H1 (cell line): Measurements from ENCODE around the gene CCL23. TPM values are rescaled to one million over a fixed set of nuclear protein-coding genes. Genes with fewer than 3 reads are reported as not detected.

ENCODE experiments used
- CTCF ChIA-PET: fragments of 300-600 bp; sonication (Branson Sonifier 250); formaldehyde crosslinking; loops from one replicate; lab custom pipeline; 2021; ENCODE audit not compliant: partially characterized antibody; lab: Charles Lee
- POLR2A ChIA-PET: fragments of 300-600 bp; sonication (Branson Sonifier 250); formaldehyde crosslinking; loops from one replicate; lab custom pipeline; 2021; ENCODE audit warnings: inconsistent platforms; ENCODE audit not compliant: partially characterized antibody; lab: Charles Lee
- DNase-seq, 2 experiments: peaks; one replicate each; pipeline versions ENCODE4 v3.0.0 to v3.0.0-alpha.2; 2010 to 2022; ENCODE audit warnings: low spot score in 2 of 2, low read depth in 1 of 2, mixed read lengths in 1 of 2
- FAIRE-seq: peaks from 2 replicates; lab custom pipeline; 2011; peaks lifted over from hg19 to GRCh38; lab: Jason Lieb, UNC
- H2AFZ ChIP-seq: 2 replicates; pipeline ENCODE4 v1.8.1; 2012; ENCODE audit warnings: low read length, inconsistent platforms
- H2AK5ac ChIP-seq: 2 replicates; pipeline ENCODE4 v1.6.1; 2013; ENCODE audit warnings: low read depth, low read length
- H2BK120ac ChIP-seq: replicated peaks from 2 replicates; pipeline ENCODE3; 2013; ENCODE audit warnings: low read depth, low read length, inconsistent platforms
- H2BK12ac ChIP-seq: 2 replicates; pipeline ENCODE4 v1.6.1; 2013; ENCODE audit warnings: low read depth, low read length
- H2BK15ac ChIP-seq: 2 replicates; pipeline ENCODE4 v1.6.1; 2013; ENCODE audit warnings: low read length
- H2BK20ac ChIP-seq: 2 replicates; pipeline ENCODE4 v1.6.1; 2013; ENCODE audit warnings: low read length
- H2BK5ac ChIP-seq: 2 replicates; pipeline ENCODE4 v1.6.1; 2013; ENCODE audit warnings: low read depth, low read length
- H3K14ac ChIP-seq: 2 replicates; pipeline ENCODE4 v1.6.1; 2013; ENCODE audit warnings: inconsistent platforms; ENCODE audit not compliant: insufficient read length
- H3K18ac ChIP-seq: 2 replicates; pipeline ENCODE4 v1.6.1; 2013; ENCODE audit warnings: low read length; ENCODE audit errors: extremely low read depth
- H3K23ac ChIP-seq: 2 replicates; pipeline ENCODE4 v1.6.1; 2013; ENCODE audit warnings: inconsistent platforms; ENCODE audit not compliant: insufficient read length
- H3K23me2 ChIP-seq: 2 replicates; pipeline ENCODE4 v1.6.1; 2013; ENCODE audit warnings: low read depth, low read length
- H3K27ac ChIP-seq: 2 replicates; pipeline ENCODE4 v1.6.1; 2011; ENCODE audit warnings: low read depth, low read length, inconsistent platforms
- H3K27me3 ChIP-seq, 4 experiments: replicated peaks in 1 of 4; 1 replicate in 1 of 4; 2 replicates in 3 of 4; pipeline versions ENCODE4 v1.6.1 to v1.8.1; 2011 to 2013; ENCODE audit warnings: low read length in 3 of 4, mild to moderate bottlenecking in 3 of 4, inconsistent platforms in 2 of 4, mixed read lengths in 2 of 4, moderate library complexity in 1 of 4; ENCODE audit not compliant: control insufficient read depth in 3 of 4, insufficient read depth in 3 of 4; ENCODE audit errors: extremely low read depth in 1 of 4
- H3K36me3 ChIP-seq, 4 experiments: 2 replicates each; pipeline versions ENCODE4 v1.6.1 to v1.8.1; 2011 to 2013; ENCODE audit warnings: mild to moderate bottlenecking in 4 of 4, low read length in 3 of 4, moderate library complexity in 2 of 4, control low read depth in 1 of 4, inconsistent platforms in 1 of 4; ENCODE audit not compliant: insufficient read depth in 4 of 4, control insufficient read depth in 2 of 4
- H3K4ac ChIP-seq: replicated peaks from 2 replicates; pipeline ENCODE3; 2013; ENCODE audit warnings: low read length, low read depth, mixed read lengths, inconsistent platforms; ENCODE audit not compliant: insufficient read length
- H3K4me1 ChIP-seq, 4 experiments: replicated peaks in 1 of 4; 1 replicate in 1 of 4; 2 replicates in 3 of 4; pipeline versions ENCODE4 v1.6.1 to v1.8.1; 2011 to 2013; ENCODE audit warnings: low read length in 3 of 4, inconsistent platforms in 2 of 4, mixed read lengths in 1 of 4; ENCODE audit not compliant: insufficient read depth in 4 of 4, control insufficient read depth in 3 of 4
- H3K4me2 ChIP-seq, 2 experiments: 2 replicates each; pipeline versions ENCODE4 v1.6.1 to v1.8.1; 2011 to 2013; ENCODE audit warnings: low read depth in 2 of 2, low read length in 2 of 2, control low read depth in 1 of 2, inconsistent platforms in 1 of 2, mild to moderate bottlenecking in 1 of 2; ENCODE audit not compliant: insufficient read depth in 1 of 2
- H3K4me3 ChIP-seq, 4 experiments: fragments of 200-600, 300-600 bp in 1 of 4; sonication (generic), shearing (Covaris generic), sonication (Bioruptor Twin) in 1 of 4; 2 replicates each; pipeline versions ENCODE4 v1.5.1 to v1.8.1; 2011 to 2016; ENCODE audit warnings: low read length in 4 of 4, low read depth in 3 of 4, control low read depth in 2 of 4, inconsistent platforms in 2 of 4, mild to moderate bottlenecking in 2 of 4, mixed read lengths in 1 of 4, moderate library complexity in 1 of 4; ENCODE audit not compliant: insufficient read depth in 2 of 4; ENCODE audit errors: extremely low read depth in 1 of 4
- H3K56ac ChIP-seq: replicated peaks from 2 replicates; pipeline ENCODE3; 2013; ENCODE audit warnings: low read depth, mild to moderate bottlenecking, mixed read lengths, low read length, inconsistent platforms; ENCODE audit not compliant: insufficient read length
- H3K79me1 ChIP-seq: 2 replicates; pipeline ENCODE4 v1.6.1; 2013; ENCODE audit warnings: low read depth, low read length, control low read depth
- H3K79me2 ChIP-seq, 2 experiments: 2 replicates each; pipeline versions ENCODE4 v1.6.1 to v1.8.1; 2012 to 2013; ENCODE audit warnings: low read length in 2 of 2, mild to moderate bottlenecking in 2 of 2, inconsistent platforms in 1 of 2; ENCODE audit not compliant: insufficient read depth in 2 of 2, control insufficient read depth in 1 of 2
- H3K9ac ChIP-seq, 4 experiments: replicated peaks in 1 of 4; 1 replicate in 1 of 4; 2 replicates in 3 of 4; pipeline versions ENCODE4 v1.6.1 to v1.8.1; 2011 to 2013; ENCODE audit warnings: low read depth in 3 of 4, low read length in 3 of 4, control low read depth in 2 of 4, mild to moderate bottlenecking in 2 of 4, moderate library complexity in 2 of 4, inconsistent platforms in 1 of 4; ENCODE audit errors: extremely low read depth in 1 of 4
- H3K9me3 ChIP-seq, 2 experiments: 2 replicates each; pipeline versions ENCODE4 v1.6.1 to v1.8.1; 2012 to 2013; ENCODE audit warnings: mild to moderate bottlenecking in 2 of 2, moderate library complexity in 2 of 2, control low read depth in 1 of 2, inconsistent platforms in 1 of 2, low read depth in 1 of 2, low read length in 1 of 2, mixed read lengths in 1 of 2; ENCODE audit not compliant: insufficient read depth in 2 of 2
- H4K20me1 ChIP-seq, 2 experiments: replicated peaks in 1 of 2; 2 replicates each; pipeline versions ENCODE3 to v1.8.1; 2011 to 2013; ENCODE audit warnings: inconsistent platforms in 2 of 2, low read length in 2 of 2, mild to moderate bottlenecking in 1 of 2; ENCODE audit not compliant: insufficient read depth in 2 of 2, control insufficient read depth in 1 of 2
- H4K5ac ChIP-seq: 2 replicates; pipeline ENCODE4 v1.6.1; 2013; ENCODE audit warnings: low read length, low read depth, mixed read lengths, inconsistent platforms; ENCODE audit not compliant: insufficient read length
- H4K8ac ChIP-seq: 2 replicates; pipeline ENCODE4 v1.8.0; 2013; ENCODE audit warnings: mild to moderate bottlenecking, moderate library complexity, low read length, inconsistent platforms; ENCODE audit not compliant: insufficient read depth; ENCODE audit errors: extremely low read depth
- H4K91ac ChIP-seq: replicated peaks from 2 replicates; pipeline ENCODE3; 2013; ENCODE audit warnings: low read length, mixed read lengths, inconsistent platforms; ENCODE audit not compliant: insufficient read length
- ATF2 ChIP-seq: IDR thresholded peaks from 2 replicates; pipeline ENCODE4 v1.6.1; 2012; ENCODE audit warnings: low read length, inconsistent platforms
- CBX5 ChIP-seq: fragments of 300-800, 300-1000 bp; sonication (generic); IDR thresholded peaks from 2 replicates; pipeline ENCODE4 v1.7.1; 2016; ENCODE audit warnings: antibody characterized with exemption, low read length, low read depth
- CHD1 ChIP-seq: IDR thresholded peaks from 2 replicates; pipeline ENCODE4 v1.6.1; 2012; ENCODE audit warnings: low read depth, low read length, improper control_type of control experiment
- FOSL1 ChIP-seq: IDR thresholded peaks from 2 replicates; pipeline ENCODE4 v1.6.1; 2011; ENCODE audit warnings: mild to moderate bottlenecking, low read depth, low read length, moderate library complexity; ENCODE audit not compliant: insufficient read depth
- NRF1 ChIP-seq: IDR thresholded peaks from 2 replicates; pipeline ENCODE4 v1.6.1; 2011; ENCODE audit warnings: mild to moderate bottlenecking, low read depth, low read length, improper control_type of control experiment
- POLR2AphosphoS5 ChIP-seq: IDR thresholded peaks from 2 replicates; pipeline ENCODE4 v1.6.1; 2011; ENCODE audit warnings: low read depth, low read length
- RXRA ChIP-seq: IDR thresholded peaks from 2 replicates; pipeline ENCODE4 v1.6.1; 2011; ENCODE audit warnings: low read depth, mild to moderate bottlenecking, low read length, moderate library complexity; ENCODE audit not compliant: insufficient read depth
- TAF7 ChIP-seq: optimal IDR thresholded peaks from 2 replicates; pipeline ENCODE3; 2011; ENCODE audit warnings: low read depth, mild to moderate bottlenecking, inconsistent platforms, low read length, moderate library complexity, borderline replicate concordance
- ZNF274 ChIP-seq: IDR thresholded peaks from 2 replicates; pipeline ENCODE4 v1.7.0; 2012; ENCODE audit warnings: low read length, borderline replicate concordance; ENCODE audit errors: extremely low read depth
- WGBS, 2 experiments: shearing (Covaris generic) in 1 of 2; methylation state at CpG; one replicate each; pipeline versions ENCODE4 v1.1.6 to v1.1.7; 2013 to 2015; ENCODE audit warnings: low lambda C conversion rate in 2 of 2, mixed read lengths in 2 of 2, inconsistent platforms in 1 of 2, low coverage in 1 of 2, missing lambda C conversion rate in 1 of 2; ENCODE audit not compliant: insufficient replicate concordance in 2 of 2, insufficient coverage in 1 of 2, insufficient read length in 1 of 2; ENCODE audit errors: extremely low coverage in 1 of 2, missing lambda C conversion rate in 1 of 2; 5-methylcytosine and 5-hydroxymethylcytosine counted together
- polyA plus RNA-seq, 7 experiments: library from polyadenylated mRNA; depleted of rRNA in 3 of 7; stranded (reverse) in 5 of 7; unstranded in 2 of 7; fragments of >200 nt in 5 of 7; fragments of 200-250 nt in 2 of 7; gene quantifications; 1 replicate in 5 of 7; 2 replicates in 1 of 7; 4 replicates in 1 of 7; pipeline versions ENCODE4 v1.2.1 to v1.2.3, GENCODE V29; 2011 to 2013; ENCODE audit warnings: missing spikeins in 2 of 7, mixed read lengths in 2 of 7
- total RNA-seq: library from RNA; stranded (reverse); fragmentation: NEBNext Ultra II Directional; extraction: Animal tissue kit (Norgen Biotek cat#: 25700); gene quantifications from 2 replicates; pipeline ENCODE4 v1.2.1, GENCODE V29; 2021

Gene CCL23
- total and polyA plus RNA-seq, 2 of the 8 experiments (the other 6 are each of a cell fraction or from before 2014, with no cell fraction given): not detected

GRCh38 chr17:35963663-35964062 is 54.1 kb downstream of the CCL23 start:
- Histone ChIP-seq H3K14ac (no peak overlapping the region), H4K20me1 (no peaks in the 10 kb centered on the region), H3K79me1 (no peaks in the 10 kb centered on the region), H3K9ac (no peak overlapping the region), H3K9me3 (no peaks in the 10 kb centered on the region), H3K23ac (no peak overlapping the region), H3K4me3 (no peak overlapping the region), H2AFZ (no peak overlapping the region), H3K4me2 (no peak overlapping the region), H3K79me2 (no peaks in the 10 kb centered on the region), H2BK20ac (no peak overlapping the region), H3K27me3 (no peaks in the 10 kb centered on the region), H3K27ac (no peak overlapping the region), H3K4me1 (no peaks in the 10 kb centered on the region), H4K5ac (no peak overlapping the region), H3K56ac (no peak overlapping the region), H4K8ac (no peak overlapping the region), H3K36me3 (no peaks in the 10 kb centered on the region), H2BK15ac (no peak overlapping the region), H3K23me2 (no peaks in the 10 kb centered on the region), H2BK5ac (no peak overlapping the region), H3K4ac (no peak overlapping the region), H2AK5ac (no peak overlapping the region), H2BK120ac (no peak overlapping the region), H2BK12ac (no peak overlapping the region), H3K18ac (no peak overlapping the region), H4K91ac (no peak overlapping the region)
- ChIA-PET CTCF (interaction anchor here (0.8 to 1.1 kb wide), 2 partner anchors 12 to 53 kb away, joined by 3 to 4 read pairs; partner anchors contain the start of gene CCL23), POLR2A (no interaction called here)
- DNase-seq (no peak), FAIRE-seq (no peak)
- WGBS, 2 experiments: 93% methylated on average over 6 of the region's 6 CpGs; no CpG with 5 or more reads in 1 of the 2 experiments
- TF ChIP-seq NRF1 (no peak), ATF2 (no peak), TAF7 (no peak), CHD1 (no peak), ZNF274 (no peak), FOSL1 (no peak), POLR2AphosphoS5 (no peak), CBX5 (no peak), RXRA (no peak)
